HepG2 (cell line): Measurements from ENCODE around the gene LEMD1. TPM values are rescaled to one million over a fixed set of nuclear protein-coding genes. Genes with fewer than 3 reads are reported as not detected.

Experiments used
- ATF7 ChIP-seq, 2 experiments: fragments of 450-650 bp in 1 of 2; sonication (generic) in 1 of 2; formaldehyde crosslinking in 1 of 2; IDR thresholded peaks; 2 replicates each; pipeline versions ENCODE4 v1.4.0 to v1.6.1; 2016 to 2020; ENCODE audit warnings: antibody characterized with exemption in 1 of 2, mild to moderate bottlenecking in 1 of 2, missing genetic modification reagents in 1 of 2
- EP300 ChIP-seq, 3 experiments: sonication (generic) in 1 of 3; formaldehyde crosslinking in 1 of 3; IDR thresholded peaks; 2 replicates each; pipeline versions ENCODE4 v1.5.1 to v1.6.1; 2011 to 2020; ENCODE audit warnings: low read depth in 2 of 3, low read length in 2 of 3, borderline replicate concordance in 1 of 3, improper control_type of control experiment in 1 of 3, mild to moderate bottlenecking in 1 of 3, missing genetic modification reagents in 1 of 3, moderate library complexity in 1 of 3
- HNF4A ChIP-seq: sonication (generic); formaldehyde crosslinking; IDR thresholded peaks from 2 replicates; pipeline ENCODE4 v1.4.0; 2020; ENCODE audit warnings: missing genetic modification reagents
- HOXD1 ChIP-seq: sonication (generic); formaldehyde crosslinking; IDR thresholded peaks from 2 replicates; pipeline ENCODE4 v1.5.0; 2020; ENCODE audit warnings: missing genetic modification reagents
- IRF9 ChIP-seq: sonication (generic); formaldehyde crosslinking; IDR thresholded peaks from 2 replicates; pipeline ENCODE4 v1.8.0; 2022; ENCODE audit warnings: missing genetic modification reagents, mild to moderate bottlenecking, borderline replicate concordance
- MEIS1 ChIP-seq: sonication (generic); formaldehyde crosslinking; IDR thresholded peaks from 2 replicates; pipeline ENCODE4 v1.9.0; 2021; ENCODE audit warnings: mild to moderate bottlenecking, missing genetic modification reagents, moderate library complexity, borderline replicate concordance
- MYC ChIP-seq: sonication (generic); formaldehyde crosslinking; IDR thresholded peaks from 2 replicates; pipeline ENCODE4 v1.9.0; 2021; ENCODE audit warnings: missing genetic modification reagents, borderline replicate concordance
- PLSCR1 ChIP-seq: sonication (generic); formaldehyde crosslinking; IDR thresholded peaks from 2 replicates; pipeline ENCODE4 v1.5.0; 2020; ENCODE audit warnings: missing genetic modification reagents, mild to moderate bottlenecking, borderline replicate concordance
- RBAK ChIP-seq: sonication (generic); formaldehyde crosslinking; IDR thresholded peaks from 2 replicates; pipeline ENCODE4 v1.5.1; 2020; ENCODE audit warnings: mild to moderate bottlenecking, missing genetic modification reagents
- TGIF2 ChIP-seq: IDR thresholded peaks from 2 replicates; pipeline ENCODE4 v1.6.1; 2016; ENCODE audit warnings: control low read depth, missing compliant biosample characterization
- THAP11 ChIP-seq: IDR thresholded peaks from 2 replicates; pipeline ENCODE4 v1.6.1; 2016; ENCODE audit warnings: missing biosample characterization, missing genetic modification reagents
- ZFP91 ChIP-seq: sonication (generic); formaldehyde crosslinking; IDR thresholded peaks from 2 replicates; pipeline ENCODE4 v1.9.0; 2022; ENCODE audit warnings: missing genetic modification reagents, mild to moderate bottlenecking, borderline replicate concordance
- ZNF205 ChIP-seq: IDR thresholded peaks from 2 replicates; pipeline ENCODE4 v1.6.1; 2018; ENCODE audit warnings: missing biosample characterization, missing genetic modification reagents
- ZNF281 ChIP-seq: sonication (generic); formaldehyde crosslinking; IDR thresholded peaks from 2 replicates; pipeline ENCODE4 v1.4.0; 2020; ENCODE audit warnings: missing genetic modification reagents, borderline replicate concordance
- ZNF382 ChIP-seq: sonication (generic); formaldehyde crosslinking; IDR thresholded peaks from 2 replicates; pipeline ENCODE4 v1.5.0; 2020; ENCODE audit warnings: missing genetic modification reagents, mild to moderate bottlenecking, borderline replicate concordance
- ZNF816 ChIP-seq: sonication (generic); formaldehyde crosslinking; IDR thresholded peaks from 2 replicates; pipeline ENCODE4 v1.8.0; 2022; ENCODE audit warnings: missing genetic modification reagents, mild to moderate bottlenecking, borderline replicate concordance
- polyA plus RNA-seq, 8 experiments: library from polyadenylated mRNA; depleted of rRNA in 3 of 8; stranded (reverse) in 7 of 8; unstranded in 1 of 8; fragments of >200 nt; fragmentation: Illumina TruSeq in 4 of 8; extraction: Trizol in 4 of 8; gene quantifications; 2 replicates each; pipeline versions ENCODE4 v1.2.1 to v1.2.3, GENCODE V29; 2011 to 2016; ENCODE audit warnings: low read depth in 4 of 8, missing spikeins in 1 of 8, mixed read lengths in 1 of 8; ENCODE audit not compliant: insufficient read depth in 1 of 8
- total RNA-seq, 5 experiments: library from RNA; depleted of rRNA; stranded (reverse); fragments of >200 nt; fragmentation: Illumina TruSeq; extraction: Trizol; gene quantifications; 2 replicates each; pipeline ENCODE4 v1.2.3, GENCODE V29; 2016; ENCODE audit warnings: low read depth in 1 of 5
- TF ChIP-seq, protein P1 (sequence below): sonication (generic); formaldehyde crosslinking; IDR thresholded peaks from 2 replicates; pipeline ENCODE4 v1.4.0; 2020; ENCODE audit warnings: missing genetic modification reagents

LEMD1 gene
- total and polyA plus RNA-seq, 2 of the 13 experiments (the other 11 are each of a cell fraction or from before 2014, with no cell fraction given): 1.4 to 2.3 TPM

- TF ChIP-seq TGIF2 (no peak), HNF4A (CRISPR knock-in tag) (peak; percentile 66; the same call in 1 of the 2 replicates), ZNF205 (CRISPR knock-in tag) (no peak), EP300 (IDR thresholded peaks at IDR 0.05; ENCODE audit: low read depth in 2 of 2, low read length in 2 of 2) (peak in 1 of 2 experiments; percentile 21; a peak in 1 of 4 replicates), EP300 (CRISPR knock-in tag; IDR thresholded peaks at IDR 0.05; ENCODE audit: borderline replicate concordance) (no peak), MYC (peak; percentile 52; the same call in 1 of the 2 replicates), ZNF382 (CRISPR knock-in tag) (no peak), ZNF281 (CRISPR knock-in tag) (peak; percentile 88), PLSCR1 (CRISPR knock-in tag) (no peak), RBAK (CRISPR knock-in tag) (0 out of 2 replicates have a peak, but pooled peaks have one; percentile 0), IRF9 (CRISPR knock-in tag) (peak; percentile 9; the same call in 1 of the 2 replicates), HOXD1 (no peak), ATF7 (IDR thresholded peaks at IDR 0.05) (no peak), ATF7 (CRISPR knock-in tag; IDR thresholded peaks at IDR 0.05) (no peak), MEIS1 (CRISPR knock-in tag) (no peak), ZFP91 (CRISPR knock-in tag) (no peak), THAP11 (CRISPR knock-in tag) (0 out of 2 replicates have a peak, but pooled peaks have one; percentile 11), ZNF816 (no peak)
- TF ChIP-seq, protein P1, sequence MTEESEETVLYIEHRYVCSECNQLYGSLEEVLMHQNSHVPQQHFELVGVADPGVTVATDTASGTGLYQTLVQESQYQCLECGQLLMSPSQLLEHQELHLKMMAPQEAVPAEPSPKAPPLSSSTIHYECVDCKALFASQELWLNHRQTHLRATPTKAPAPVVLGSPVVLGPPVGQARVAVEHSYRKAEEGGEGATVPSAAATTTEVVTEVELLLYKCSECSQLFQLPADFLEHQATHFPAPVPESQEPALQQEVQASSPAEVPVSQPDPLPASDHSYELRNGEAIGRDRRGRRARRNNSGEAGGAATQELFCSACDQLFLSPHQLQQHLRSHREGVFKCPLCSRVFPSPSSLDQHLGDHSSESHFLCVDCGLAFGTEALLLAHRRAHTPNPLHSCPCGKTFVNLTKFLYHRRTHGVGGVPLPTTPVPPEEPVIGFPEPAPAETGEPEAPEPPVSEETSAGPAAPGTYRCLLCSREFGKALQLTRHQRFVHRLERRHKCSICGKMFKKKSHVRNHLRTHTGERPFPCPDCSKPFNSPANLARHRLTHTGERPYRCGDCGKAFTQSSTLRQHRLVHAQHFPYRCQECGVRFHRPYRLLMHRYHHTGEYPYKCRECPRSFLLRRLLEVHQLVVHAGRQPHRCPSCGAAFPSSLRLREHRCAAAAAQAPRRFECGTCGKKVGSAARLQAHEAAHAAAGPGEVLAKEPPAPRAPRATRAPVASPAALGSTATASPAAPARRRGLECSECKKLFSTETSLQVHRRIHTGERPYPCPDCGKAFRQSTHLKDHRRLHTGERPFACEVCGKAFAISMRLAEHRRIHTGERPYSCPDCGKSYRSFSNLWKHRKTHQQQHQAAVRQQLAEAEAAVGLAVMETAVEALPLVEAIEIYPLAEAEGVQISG (CRISPR knock-in tag): peak; percentile 46; the same call in 1 of the 2 replicates
Measured at GRCh38 chr1:205449750-205450443, 28.0 kb upstream of the LEMD1 start (continued).
